ENCODE measurements around the gene CCNL1.

CCNL1 gene

DNA sequence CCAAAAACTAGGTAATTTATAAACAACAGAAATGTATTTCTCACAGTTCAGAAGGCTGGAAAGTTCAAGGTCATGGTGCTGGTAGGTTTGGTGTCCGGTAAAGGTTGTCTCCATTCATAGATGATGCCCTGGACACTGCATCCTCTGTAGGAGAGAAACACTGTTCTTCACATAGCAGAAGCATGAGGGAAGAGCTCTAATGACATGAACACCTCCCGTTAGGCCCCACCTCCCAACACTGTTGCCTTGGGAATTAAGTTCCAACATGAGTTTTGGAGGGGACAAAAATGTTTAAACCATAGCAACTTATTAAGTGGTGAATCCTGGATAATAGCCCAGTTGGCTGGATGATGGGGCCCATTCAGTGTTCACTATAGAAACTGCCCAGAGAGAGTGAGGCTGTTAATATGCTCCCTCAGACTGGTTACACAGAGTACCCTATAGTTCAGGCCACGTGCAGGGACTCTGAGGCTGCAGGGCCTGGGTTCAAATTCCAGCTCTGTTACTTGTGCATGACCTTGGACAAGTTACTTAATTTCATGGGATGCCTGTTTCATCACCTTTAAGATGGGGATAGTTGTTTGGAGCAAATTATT lies 37.0 kb downstream of the CCNL1 start:
- no peak for DNase-seq (ENCODE audit: low read depth)
- no peak overlapping the region for H3K4me3 ChIP-seq (ENCODE audit: low read depth, low read length)
- in situ Hi-C loops (cut with HindIII; ENCODE audit: low sequenced_read_pairs): loop anchor here (25.0 kb wide), 2 partner anchors 436 to 586 kb away; no protein-coding TSS in a partner anchor
- TF ChIP-seq, protein P1, sequence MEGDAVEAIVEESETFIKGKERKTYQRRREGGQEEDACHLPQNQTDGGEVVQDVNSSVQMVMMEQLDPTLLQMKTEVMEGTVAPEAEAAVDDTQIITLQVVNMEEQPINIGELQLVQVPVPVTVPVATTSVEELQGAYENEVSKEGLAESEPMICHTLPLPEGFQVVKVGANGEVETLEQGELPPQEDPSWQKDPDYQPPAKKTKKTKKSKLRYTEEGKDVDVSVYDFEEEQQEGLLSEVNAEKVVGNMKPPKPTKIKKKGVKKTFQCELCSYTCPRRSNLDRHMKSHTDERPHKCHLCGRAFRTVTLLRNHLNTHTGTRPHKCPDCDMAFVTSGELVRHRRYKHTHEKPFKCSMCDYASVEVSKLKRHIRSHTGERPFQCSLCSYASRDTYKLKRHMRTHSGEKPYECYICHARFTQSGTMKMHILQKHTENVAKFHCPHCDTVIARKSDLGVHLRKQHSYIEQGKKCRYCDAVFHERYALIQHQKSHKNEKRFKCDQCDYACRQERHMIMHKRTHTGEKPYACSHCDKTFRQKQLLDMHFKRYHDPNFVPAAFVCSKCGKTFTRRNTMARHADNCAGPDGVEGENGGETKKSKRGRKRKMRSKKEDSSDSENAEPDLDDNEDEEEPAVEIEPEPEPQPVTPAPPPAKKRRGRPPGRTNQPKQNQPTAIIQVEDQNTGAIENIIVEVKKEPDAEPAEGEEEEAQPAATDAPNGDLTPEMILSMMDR (IDR thresholded peaks at IDR 0.05; ENCODE audit: low read depth, low read length, missing control alignments): no peak

DNA sequence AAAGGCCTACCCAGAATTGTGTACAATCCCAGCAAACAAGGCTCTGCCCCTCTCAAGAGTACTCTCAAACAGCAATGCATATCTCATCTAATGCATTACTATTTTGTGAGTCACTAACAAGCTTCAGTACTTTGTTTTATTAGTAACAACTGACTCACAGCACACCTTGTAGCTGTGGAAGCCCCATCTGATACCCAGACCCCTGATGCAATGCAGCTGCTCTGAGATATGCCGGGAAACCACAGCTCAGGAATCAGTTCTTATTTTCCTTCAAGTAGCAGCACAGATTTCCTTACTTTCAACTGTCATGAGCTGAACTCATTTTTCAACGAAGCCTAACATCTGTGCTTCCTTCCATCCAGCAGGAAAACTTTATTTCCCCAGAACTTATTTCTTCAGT lies 37.8 kb downstream of the CCNL1 start:
- in situ Hi-C loops (cut with HindIII; ENCODE audit: low sequenced_read_pairs): loop anchor here (25.0 kb wide), 2 partner anchors 435 to 585 kb away; no protein-coding TSS in a partner anchor
- DNase-seq (ENCODE audit: low read depth): peak; percentile 72
- no peak overlapping the region for H3K4me3 ChIP-seq (ENCODE audit: low read depth, low read length)
- TF ChIP-seq, protein P1 (IDR thresholded peaks at IDR 0.05; ENCODE audit: low read depth, low read length, missing control alignments): no peak

DNA sequence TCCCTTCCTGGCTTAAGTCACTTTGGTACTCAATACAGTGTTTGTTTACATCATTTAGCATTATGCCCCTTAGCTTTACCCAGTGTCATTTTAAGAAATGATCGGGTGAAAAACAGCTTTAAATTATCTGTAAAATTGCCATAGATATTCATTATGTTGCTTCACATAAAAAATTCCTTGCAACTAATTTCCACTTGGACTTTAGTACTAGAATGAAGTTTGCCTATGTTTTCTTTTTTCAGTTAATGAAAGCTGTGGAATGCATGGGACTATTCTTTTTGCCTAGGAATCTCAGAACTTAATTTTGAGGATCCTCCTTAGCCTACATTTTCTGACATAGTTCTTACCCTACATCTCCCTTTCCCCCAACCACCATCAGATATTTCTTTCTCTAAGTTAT lies 38.4 kb downstream of the CCNL1 start:
- no peak for DNase-seq (ENCODE audit: low read depth)
- in situ Hi-C loops (cut with HindIII; ENCODE audit: low sequenced_read_pairs): loop anchor here (25.0 kb wide), 2 partner anchors 434 to 584 kb away; no protein-coding TSS in a partner anchor
- TF ChIP-seq, protein P1 (IDR thresholded peaks at IDR 0.05; ENCODE audit: low read depth, low read length, missing control alignments): no peak
- no peak overlapping the region for H3K4me3 ChIP-seq (ENCODE audit: low read depth, low read length)

DNA sequence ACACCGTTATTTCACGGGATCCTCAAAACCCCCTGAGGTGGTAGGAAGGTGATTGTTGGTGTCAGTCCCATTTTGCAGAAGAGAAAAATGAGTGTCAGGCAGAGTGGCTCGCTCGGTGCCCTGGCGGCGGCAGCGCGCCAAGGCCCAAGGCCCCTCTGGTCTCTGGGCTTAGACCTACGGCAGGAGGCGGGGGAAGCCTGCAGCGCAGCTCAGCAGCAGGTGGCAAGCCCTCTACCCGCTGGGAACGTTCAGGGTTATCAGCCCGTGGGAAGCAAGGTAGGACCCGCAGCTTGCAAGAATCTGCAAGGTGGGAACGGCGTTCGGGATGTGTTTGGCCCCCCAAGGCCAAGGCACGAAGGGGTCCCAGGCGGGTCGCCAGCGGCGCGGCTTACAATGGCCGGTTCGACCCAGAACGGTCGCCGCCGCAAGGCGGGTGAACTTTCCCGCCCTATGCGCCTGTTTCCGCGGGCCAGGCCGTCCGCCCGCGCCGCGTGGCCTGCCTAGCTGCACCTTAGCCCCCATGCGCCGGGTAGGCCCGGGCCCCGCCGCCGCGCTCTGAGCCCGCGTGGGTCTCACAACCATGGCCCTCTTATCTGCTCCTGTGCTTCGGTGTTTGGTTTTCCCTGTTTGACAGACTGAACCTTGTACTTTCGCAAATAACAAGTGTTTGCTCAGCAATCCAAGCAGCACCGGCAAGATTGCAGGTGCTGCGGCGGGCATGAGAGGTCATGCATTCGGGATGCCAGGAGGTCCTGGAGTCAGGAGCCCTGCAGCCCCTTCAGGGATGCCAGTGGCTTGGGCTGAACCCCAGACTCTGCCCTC lies 39.7 kb downstream of the CCNL1 start:
- H3K4me3 ChIP-seq (ENCODE audit: low read depth, low read length): no peak overlapping the region
- TF ChIP-seq, protein P1 (IDR thresholded peaks at IDR 0.05; ENCODE audit: low read depth, low read length, missing control alignments): no peak
- in situ Hi-C loops (cut with HindIII; ENCODE audit: low sequenced_read_pairs): loop anchor here (25.0 kb wide), 2 partner anchors 433 to 583 kb away; no protein-coding TSS in a partner anchor
- no peak for DNase-seq (ENCODE audit: low read depth)

DNA sequence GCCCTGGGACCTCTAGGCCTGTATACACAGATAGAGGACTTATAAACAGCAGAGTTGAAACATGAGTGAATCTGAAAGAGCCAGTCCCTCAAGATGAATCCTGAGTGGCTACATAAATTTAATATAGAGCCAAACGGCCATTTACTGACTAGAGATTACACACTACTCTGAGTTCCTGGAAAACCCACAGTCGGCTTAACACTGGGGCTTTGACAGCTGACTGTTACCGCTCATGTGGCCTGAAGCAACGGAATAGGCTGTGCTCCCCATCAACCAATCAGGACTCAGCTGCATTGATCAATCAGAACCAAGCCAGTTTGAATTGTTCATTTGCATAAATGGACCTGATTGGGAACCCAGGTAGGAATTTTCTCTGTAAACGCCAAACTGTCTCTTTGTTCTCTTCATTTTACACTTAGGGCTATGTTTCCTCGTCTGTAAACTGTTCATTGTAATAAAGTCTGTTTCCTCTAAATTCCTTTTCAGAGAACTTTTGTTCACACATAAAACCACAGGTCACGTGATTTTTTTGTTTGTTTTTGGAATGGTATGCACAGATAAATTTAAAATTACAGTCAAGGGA lies 40.5 kb downstream of the CCNL1 start:
- TF ChIP-seq, protein P1 (IDR thresholded peaks at IDR 0.05; ENCODE audit: low read depth, low read length, missing control alignments): no peak
- DNase-seq (ENCODE audit: low read depth): no peak
- in situ Hi-C loops (cut with HindIII; ENCODE audit: low sequenced_read_pairs): loop anchor here (25.0 kb wide), 2 partner anchors 432 to 582 kb away; no protein-coding TSS in a partner anchor
- no peak overlapping the region for H3K4me3 ChIP-seq (ENCODE audit: low read depth, low read length)

DNA sequence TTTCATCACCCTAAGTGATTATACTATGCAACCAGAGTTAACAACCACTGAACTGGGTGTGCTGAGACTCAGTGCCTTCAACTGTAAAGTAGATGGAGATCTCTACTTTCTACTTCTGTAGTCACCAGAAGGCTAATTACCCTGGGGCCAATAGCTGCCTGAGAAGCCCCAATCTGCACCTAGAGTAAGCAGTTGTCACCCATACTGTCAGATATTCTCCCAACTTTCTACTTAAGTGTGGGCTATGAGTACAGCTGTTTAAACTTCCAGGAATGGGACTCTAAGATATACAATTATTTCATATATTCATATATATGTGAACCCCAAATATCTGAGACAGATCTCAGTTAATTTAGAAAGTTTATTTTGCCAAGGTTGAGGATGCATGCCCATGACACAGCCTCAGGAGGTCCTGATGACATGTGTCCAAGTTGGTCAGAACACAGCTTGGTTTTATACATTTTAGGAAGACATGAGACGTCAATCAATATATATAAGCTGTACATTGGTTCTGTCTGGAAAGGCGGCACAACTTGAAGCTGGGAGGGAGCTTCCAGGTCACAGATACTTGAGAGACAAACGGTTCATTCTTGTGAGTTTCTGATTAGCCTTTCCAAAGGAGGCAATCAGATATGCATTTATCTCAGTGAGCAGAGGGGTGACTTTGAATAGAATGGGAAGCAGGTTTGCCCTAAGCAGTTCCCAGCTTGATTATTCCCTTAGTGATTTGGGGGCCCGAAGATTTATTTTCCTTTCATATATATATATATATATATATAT lies 41.9 kb downstream of the CCNL1 start:
- in situ Hi-C loops (cut with HindIII; ENCODE audit: low sequenced_read_pairs): loop anchor here (25.0 kb wide), 2 partner anchors 431 to 581 kb away; no protein-coding TSS in a partner anchor
- DNase-seq (ENCODE audit: low read depth): no peak
- H3K4me3 ChIP-seq (ENCODE audit: low read depth, low read length): no peak overlapping the region
- TF ChIP-seq, protein P1 (IDR thresholded peaks at IDR 0.05; ENCODE audit: low read depth, low read length, missing control alignments): no peak

All from astrocyte of the cerebellum (primary cell).